IPS DF 19.7 (cell line): ENCODE measurements around the gene FBF1.
"Not testable (repeated sequence)": the region's sequence is repeated elsewhere in the genome, so short reads cannot be mapped to it uniquely, and the experiment has no call there.

Experiments
- DNase-seq: peaks from one replicate; pipeline ENCODE4 v3.0.0-alpha.2; 2013; ENCODE audit warnings: low read depth, low spot score

The FBF1 gene, protein sequence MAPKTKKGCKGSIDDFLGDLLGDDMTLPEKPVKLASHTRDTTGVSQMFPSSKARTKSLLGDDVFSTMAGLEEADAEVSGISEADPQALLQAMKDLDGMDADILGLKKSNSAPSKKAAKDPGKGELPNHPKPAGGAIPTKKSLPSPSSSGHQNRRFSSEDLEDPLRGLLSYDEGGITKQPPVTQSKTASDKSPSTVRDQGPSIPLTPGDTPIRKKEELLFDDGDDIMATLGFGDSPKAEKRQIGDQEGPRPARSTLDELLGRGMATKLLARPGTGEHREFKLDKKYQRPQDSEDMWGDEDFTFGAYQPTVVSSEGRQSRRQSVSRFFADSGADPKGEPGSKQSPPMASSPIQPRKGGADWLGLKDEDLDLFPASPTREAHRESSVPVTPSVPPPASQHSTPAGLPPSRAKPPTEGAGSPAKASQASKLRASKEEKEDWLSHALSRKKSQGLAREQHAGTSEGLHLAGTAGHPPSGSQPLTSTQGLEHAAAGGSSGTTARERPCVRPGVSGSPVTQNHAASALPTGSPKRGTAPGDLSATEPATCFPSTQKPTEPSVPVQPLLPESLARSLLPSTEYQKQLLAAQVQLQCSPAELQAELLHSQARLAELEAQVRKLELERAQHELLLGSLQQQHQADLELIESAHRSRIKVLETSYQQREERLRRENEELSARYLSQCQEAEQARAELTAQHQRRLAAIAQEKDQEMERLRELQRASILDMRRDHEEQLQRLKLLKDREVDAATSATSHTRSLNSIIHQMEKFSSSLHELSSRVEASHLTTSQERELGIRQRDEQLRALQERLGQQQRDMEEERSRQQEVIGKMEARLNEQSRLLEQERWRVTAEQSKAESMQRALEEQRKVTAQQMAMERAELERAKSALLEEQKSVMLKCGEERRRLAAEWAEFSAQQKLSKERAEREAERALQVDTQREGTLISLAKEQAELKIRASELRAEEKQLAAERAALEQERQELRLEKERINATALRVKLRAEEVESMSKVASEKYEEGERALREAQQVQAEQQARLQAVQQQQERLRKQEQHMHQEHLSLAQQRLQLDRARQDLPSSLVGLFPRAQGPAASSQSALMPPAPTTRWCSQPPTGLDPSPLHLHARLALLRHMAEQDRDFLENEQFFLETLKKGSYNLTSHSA

DNA sequence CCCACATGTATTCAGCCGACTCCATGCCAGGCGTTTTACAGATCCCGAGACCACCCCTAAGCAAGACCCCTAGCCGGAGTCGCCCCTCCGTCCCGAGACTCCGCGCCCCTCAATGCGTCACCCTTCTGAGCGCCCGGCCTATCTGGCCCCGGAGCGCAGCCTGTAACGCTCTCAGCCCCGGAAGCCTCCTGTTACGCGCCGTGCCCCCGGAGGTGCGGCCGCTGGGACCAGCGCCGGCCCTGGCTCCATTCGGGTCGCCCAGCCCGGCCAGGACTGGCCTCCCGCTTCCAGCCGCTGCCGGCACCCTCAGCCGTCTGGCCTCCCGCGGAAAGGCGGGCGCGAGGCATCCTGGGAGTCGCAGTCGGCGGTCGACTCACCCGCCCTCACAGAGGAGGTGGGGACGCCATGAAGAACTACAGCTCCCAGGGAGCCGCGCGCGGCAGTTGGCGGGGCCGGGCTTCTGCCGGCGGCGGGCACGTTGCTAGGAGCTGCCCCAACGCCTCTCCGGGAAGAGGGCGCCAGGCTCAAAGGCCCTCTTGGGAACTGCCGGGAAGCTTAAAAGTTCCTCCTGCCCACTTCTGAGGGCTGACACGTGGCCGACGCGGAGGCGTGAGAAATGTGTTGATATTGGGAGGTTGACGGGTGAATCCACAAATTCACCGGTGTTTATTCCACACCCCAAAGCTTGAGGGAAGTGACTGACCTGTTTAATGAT is at the start of gene FBF1:
Gene FBF1 (minus strand): TSS at position 316 of the 715 bp plus-strand sequence. CDS start 2,893 bp downstream, outside the sequence.
- DNase-seq: peak; percentile 75

DNA sequence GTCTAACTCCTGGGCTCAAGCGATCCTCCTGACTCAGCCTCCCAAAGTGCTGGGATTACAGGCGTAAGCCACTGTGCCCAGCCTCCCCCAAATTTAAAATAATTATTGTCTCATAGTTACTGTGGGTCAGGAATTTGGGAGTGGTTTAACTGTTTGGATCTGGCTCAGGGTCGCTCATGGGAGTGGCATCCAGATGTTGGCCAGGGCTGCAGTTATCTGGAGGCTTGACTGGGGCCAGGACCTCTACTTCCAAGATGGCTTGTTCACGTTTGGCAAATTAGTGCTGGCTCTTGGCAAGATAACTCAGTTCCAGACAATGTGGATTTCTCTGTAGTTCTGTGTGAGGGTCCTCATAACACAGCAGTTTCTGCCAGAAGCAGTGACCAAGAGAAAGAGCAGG is 46.2 kb upstream of the FBF1 start:
- DNase-seq: no peak

DNA sequence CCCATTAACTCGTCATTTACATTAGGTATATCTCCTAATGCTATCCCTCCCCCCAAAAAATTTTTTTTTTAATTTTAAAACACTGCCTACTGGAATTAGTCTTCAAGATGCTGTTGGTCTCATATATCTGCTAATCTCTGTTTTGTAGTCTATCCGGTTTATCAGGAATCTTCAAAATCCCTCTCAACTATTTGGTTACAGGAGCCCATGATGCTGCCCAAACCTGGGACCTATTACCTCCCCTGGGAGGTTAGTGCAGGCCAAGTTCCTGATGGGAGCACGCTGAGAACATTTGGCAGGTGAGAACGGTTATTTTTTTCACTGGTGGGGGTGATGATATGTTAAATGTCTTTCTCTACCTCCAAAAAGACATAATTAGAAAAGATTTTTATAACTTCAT is 45.1 kb upstream of the FBF1 start:
- DNase-seq: no peak

DNA sequence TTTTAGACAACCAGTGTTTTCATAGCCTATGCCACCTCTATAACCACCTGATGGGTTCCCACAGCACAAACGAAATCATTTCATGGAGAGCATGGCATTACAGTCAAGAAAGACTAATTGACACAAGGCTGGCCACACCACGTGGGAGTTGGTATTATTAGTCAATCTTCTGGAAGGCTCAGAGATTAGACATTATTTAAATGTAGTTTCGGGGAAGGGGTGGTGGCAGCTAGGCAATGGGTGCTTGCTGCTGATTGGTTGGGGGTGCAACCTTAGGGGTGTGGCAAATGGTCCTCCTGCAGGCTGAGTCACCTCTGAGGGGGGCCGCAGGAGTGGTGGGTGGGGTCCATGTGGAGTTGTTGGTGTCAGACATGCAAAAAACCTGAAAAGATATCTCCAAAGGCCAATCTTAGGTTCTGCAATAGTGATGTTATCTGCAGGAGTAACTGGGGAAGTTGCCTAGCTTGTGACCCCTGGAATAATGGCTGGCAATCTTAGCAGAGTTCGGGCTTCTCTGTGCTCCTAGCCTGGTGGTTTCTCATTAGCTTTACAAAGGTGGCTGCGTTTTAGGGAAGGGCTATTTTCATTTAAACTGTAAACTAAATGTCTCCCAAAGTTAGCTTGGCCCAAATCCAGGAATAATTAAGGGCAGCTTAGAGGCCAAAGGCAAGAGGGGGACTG is 42.8 kb upstream of the FBF1 start:
- no peak for DNase-seq

DNA sequence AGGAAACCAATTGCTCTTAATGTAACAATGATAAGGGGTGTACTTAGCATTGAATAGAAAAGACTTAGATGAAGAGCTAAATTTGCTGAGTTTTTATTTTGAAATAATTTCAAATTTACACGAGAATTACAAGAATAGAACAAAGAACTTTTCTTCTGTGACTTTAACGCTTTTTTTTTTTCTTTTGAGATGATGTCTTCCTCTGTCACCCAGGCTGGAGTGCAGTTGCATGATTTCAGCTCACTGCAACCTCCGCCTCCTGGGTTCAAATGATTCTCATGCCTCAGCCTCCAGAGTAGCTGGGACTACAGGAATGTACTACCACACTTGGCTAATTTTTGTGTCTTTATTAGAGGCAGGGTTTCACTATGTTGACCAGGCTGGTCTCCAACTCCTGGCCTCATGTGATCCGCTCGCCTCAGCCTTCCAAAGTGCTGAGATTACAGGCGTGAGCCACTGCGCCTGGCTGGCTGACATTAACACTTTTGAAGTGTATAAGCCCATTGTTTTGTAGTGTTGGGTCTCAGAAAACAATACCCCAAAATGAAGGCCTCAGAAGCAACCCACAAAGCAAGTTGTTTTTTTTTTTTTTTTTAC is 40.3 kb upstream of the FBF1 start:
- no peak for DNase-seq

DNA sequence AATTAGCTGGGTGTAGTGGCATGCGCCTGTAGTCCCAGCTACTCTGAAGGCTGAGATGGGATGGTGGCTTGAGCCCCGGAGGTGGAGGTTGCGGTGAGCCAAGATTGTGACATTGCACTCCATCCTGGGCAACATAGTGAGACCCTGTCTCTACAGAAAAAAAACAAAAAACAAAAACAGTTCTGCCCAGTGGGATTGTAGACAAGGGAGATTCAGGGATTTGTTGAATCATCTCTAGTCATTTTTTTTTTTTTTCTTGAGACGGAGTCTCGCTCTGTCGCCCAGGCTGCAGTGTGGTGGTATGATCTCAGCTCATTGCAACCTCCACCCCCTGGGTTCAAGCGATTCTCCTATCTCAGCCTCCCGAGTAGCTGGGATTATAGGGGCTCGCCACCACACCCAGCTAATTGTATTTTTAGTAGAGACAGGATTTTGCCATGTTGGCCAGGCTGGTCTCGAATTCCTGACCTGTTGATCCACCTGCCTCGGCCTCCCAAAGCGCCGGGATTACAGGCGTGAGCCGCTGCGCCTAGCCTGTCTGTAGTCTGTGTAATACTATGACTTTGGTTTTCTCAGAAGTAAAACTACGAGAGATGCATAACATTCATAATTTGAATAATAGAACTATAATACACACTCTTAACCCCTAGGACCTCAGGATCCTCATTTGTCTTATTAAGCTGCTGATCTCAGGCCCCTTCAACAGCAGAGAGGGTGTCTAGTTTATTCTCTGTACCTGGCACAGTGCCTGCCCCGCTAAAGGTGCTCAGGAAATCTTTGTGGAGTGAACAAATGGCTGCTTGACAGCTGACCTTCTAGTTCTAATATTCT is 39.6 kb upstream of the FBF1 start:
- DNase-seq: no peak

DNA sequence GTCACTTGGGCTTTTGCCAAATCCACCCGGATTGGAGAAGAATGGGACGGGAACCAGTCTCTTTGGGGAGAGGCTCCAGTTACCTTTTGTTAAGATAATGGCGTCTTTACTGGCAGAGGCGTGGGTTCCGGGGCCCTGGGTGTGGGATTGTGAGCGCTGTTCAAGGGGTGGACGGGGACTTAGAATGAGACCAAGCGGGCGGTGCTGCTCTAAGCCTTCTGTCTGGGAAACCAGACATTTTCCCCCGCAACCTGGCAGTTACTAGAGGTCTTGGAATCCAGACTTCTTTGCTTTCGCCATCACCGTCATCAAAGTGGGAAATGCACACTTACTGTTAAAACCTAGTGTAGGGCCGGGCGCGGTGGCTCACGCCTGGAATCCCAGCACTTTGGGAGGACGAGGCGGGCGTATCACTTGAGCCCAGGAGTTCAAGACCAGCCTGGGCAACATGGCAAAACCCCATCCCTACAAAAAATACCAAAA is 38.9 kb upstream of the FBF1 start:
- no peak for DNase-seq

DNA sequence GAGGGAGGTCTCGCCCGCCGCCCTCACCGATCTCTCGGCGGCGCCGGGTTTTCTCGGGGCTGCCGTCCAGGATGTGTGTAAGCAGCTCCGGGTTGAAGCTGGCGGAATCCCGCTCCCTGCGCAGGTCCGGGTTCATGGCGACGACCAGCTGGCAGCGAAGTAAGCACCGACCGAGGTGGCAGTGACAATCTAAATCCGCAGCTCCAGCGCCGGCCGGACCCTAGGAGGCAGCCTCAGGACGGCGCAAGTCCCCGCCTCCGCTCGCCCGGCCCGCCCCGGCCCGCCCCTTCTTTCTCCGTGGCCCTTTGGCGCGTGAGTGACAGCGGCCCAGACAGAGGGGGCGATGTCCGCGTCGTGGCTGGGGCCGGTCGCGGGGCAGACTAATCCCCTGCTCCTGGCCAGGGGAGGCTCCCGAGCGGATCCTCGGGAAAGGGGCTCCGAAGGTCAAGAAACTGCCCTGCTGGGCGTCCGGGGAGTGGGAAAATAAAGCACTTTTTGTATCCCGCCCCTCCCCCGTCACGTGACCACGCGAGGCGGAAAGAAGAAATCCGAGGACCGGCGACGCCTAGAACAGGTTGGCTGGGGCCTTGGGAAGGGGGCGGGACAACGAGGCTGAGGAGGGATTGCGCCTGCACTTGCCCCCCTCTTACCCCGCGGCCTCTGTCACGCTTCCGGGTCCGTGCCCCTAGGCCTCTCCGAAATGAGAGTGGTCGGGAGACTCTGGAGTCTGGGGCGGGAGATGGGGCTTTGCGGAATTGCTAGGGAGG is 38.3 kb upstream of the FBF1 start, which contains the start of the genes ACOX1 and TEN1:
Gene ACOX1 (minus strand): TSS at position 229 of the 767 bp plus-strand sequence. CDS start 93 bp downstream, at position 136.
Gene TEN1 (plus strand): TSS at position 303 of the 767 bp plus-strand sequence. CDS start 6,953 bp downstream, outside the sequence.
- peak; percentile 78 for DNase-seq

DNA sequence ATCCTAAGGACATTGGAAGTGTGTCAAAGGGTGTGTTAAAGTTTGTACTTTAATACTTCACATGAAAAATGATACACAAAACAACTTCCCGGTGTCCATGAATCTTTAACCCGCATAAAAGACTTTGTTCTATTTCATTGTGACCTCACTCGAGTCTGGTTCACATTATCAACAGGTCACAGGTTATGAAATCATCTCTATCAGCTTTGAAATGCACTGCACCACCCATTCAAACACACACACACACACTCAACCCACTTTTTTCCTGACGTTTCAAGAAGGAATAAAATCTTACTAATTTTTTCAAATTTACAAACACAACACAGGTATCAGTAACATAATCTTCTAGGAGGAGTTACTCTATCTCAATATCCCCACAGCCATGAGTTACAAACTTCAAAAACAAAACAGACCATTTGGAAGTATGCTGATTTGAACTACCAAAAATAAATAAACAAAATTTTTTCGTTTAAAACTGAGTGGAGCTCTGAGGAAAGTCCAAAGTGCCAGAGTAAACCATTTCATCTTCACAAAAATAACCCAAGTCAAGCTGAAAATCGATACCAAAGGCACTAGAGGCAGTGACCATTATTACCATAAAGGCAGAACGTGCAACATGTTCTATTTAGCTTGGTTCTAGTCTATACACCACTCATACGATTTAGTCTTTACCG is 35.5 kb upstream of the FBF1 start:
- DNase-seq: no peak

DNA sequence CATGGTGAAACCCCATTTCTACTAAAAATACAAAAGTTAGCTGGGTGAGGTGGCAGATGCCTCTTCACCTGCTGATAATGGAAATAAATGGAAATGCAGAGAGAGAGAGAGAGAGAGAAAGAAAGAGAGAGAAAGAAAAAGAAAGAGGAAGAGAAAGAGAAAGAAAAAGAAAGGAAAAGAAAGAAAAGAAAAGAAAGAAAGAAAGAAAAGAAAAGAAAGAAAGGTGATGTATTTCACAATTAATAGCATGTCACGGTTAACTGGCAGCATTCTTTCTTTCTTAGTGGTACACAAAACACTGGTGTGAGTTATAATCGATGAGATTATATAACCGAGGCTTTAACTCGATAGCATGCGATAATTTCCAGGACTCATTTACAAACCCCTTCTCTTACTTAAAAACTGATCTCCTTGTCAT is 34.9 kb upstream of the FBF1 start:
- DNase-seq: no peak

DNA sequence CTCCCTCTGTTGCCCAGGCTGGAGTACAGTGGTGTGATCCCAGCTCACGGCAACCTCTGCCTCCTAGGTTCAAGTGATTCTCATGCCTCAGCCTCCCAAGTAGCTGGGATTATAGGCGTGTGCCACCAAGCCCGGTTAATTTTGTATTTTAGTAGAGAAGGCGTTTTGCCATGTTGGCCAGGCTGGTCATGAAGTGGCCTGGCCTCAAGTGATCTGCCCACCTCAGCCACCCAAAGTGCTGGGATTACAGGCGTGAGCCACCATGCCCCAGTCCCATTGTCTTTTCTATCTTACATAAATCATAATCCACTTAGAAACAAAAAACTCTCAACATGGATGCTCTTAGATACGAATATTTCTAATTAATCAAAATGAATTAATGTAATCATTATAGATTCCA is 34.3 kb upstream of the FBF1 start:
- DNase-seq: not testable (repeated sequence)

DNA sequence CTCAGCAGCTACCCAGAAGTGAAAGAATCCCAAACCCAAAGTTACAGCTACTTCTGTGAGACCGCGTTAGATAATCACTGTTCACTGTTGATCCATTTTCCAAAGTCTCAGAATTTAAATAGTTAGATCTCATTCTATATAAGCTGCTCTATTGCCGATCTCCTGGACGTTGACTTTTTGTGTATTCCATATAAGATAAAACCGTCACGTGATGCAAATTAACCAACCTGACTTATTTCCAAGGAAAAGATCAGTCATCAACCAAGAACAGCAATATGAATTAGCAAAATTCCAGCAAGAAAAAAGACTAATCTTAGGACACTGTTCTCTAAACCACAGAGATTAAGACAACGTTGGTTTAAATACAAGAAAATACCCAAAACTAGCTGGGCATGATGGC is 29.8 kb upstream of the FBF1 start:
- DNase-seq: no peak

DNA sequence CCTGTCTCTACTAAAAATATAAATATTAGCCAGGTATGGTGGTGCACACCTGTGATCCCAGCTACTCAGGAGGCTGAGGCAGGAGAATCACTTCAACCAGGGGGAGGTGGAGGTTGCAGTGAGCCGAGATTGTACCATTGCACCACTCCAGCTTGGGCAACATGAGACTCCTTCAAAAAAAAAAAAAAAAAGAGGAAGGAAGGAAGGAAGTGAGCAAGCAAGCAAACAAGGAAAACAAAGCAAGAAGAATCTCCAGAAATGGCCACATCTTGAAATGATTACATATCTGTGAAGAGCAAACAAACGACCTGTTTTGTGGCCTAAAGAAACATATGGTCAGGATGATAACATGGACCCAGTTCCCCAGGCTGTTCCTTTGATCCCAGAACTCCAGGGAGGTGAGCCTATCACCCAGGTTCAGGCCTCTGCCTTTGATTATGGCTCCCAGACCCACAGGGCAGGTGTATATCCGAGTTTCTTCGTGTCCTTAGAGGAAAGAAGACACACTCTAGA is 29.2 kb upstream of the FBF1 start:
- DNase-seq: no peak

DNA sequence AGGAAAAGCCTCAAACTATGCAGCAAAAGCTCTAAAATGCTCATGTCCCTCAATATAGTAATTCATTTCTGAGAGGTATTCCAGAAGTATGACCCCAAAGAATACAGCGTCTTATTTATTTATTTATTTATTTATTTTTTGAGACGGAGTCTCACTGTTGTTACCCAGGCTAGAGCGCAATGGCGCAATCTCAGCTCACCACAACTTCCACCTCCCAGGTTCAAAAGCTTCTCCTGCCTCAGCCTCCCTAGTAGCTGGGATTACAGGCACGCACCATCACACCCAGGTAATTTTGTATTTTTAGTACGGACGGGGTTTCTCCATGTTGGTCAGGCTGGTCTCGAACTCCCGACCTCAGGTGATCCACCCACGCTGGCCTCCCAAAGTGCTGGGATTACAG is 28.2 kb upstream of the FBF1 start:
- not testable (repeated sequence) for DNase-seq

DNA sequence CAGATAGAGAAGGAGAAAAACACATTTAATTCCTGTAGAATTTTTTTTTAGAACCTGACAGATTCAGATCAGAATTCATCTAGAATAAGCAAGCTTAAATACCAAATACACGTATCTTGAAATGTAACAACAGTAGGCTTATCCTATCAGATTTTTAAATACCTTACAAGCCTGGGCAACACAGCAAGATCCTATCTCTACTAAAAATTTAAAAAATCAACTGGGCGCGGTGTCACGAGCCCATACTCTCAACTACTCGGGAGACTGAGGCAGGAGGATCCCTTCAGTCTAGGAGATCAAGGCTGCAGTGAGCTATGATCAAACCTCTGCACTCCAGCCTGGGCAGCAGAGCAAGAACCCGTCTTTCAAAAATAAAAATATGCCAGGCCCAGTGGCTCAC is 24.6 kb upstream of the FBF1 start:
- DNase-seq: no peak

DNA sequence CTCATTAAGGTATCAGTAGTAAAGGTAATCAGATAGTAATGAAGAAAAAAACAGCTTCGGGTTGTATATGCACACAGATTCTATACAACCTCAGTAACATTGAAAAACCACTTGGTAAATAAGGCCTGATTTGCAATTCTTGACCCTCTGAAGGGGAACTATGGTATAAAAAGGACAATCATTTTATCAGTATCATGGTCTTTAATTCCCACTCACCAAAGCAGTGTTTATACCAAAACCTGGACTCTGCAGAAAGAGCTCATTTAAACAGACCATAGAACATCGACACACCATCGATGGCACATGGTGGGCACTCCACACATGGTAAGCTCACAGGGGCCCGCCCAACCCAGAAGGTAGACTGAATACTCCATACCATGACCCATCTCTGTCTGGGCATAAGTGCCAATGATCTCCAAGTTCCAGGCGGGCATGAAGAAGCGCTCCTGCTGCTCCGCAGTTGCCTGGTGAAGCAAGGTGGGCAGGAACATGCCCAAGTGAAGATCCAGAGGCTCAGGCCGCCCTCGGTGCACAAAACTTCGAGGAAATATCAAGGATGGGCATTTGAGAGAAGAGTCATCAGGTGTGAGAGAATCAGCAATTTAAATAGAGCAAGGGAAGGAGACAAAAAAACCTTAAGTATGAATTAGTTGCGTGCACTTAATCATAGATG is 19.1 kb upstream of the FBF1 start:
- no peak for DNase-seq
